ENCODE results near the gene PPP1R16B. TPM values are rescaled to one million over a fixed set of nuclear protein-coding genes. Genes with fewer than 3 reads are reported as not detected.

The PPP1R16B gene
- total RNA-seq, 4 donors from 2014 or later, result 0.99 to 6.7 (median 3.6) TPM

DNA sequence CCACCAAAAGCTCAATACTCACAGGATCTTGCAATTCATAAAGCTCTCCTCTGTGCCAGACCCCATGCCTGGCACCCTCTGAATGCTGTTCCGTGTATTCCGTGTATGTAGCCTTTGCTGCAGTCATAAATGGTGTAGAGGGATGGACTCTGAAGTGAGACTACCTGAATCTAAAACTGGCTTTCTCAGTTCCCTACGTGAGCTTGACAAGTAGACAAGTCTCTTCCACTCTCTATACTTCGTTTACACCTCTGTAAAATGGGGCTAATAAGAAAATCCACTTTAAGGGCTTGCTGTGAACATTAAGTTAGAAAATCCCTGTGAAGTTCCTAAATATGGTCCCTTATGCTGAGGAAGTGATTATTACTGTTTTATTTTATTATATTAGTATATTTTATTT lies 31.5 kb downstream of the PPP1R16B start:
- TF ChIP-seq CTCF (IDR thresholded peaks at IDR 0.05) (no peak), POLR2A (IDR thresholded peaks at IDR 0.05) (no peak)
- Histone ChIP-seq H3K4me3 (no peak overlapping the region), H3K27me3 (peaks cover 0 to 17% (median 0%) of the 10 kb centered on the region in 4 donors), H3K9me3 (no peaks in the 10 kb centered on the region), H3K4me1 (peaks cover 0 to 5% (median 0%) of the 10 kb centered on the region in 3 donors), H3K36me3 (no peaks in the 10 kb centered on the region), H3K27ac (no peak overlapping the region)
- 66 to 76% methylated on average over 4 of the region's 4 CpGs for WGBS, 2 donors
- no peak for DNase-seq
- intact Hi-C loops (cut with DNase I), result no loop called here

DNA sequence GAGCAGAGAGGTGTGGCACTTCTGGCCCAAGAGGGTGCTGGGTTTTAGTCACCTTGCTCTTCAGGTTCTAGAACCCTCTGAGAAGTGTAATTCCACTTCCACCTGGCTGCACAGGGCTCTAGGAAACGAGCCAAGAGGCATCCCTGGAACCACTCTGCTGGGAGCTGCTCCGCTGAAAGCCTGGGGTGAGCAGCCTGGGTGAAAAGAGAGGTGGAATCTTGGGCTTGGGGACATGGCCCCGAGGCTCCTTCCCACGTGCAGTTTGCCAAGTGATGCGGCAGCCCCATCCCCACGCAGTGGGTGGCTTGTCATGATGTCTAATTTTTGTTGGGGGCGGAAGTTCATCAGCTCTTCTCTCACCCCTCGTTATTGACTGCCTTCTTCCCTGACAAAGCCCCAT lies 32.8 kb downstream of the PPP1R16B start:
- DNase-seq, result no peak
- 87 to 90% methylated on average over 4 to 5 of the region's 8 CpGs for WGBS, 2 donors
- H3K4me3 ChIP-seq, result no peak overlapping the region
- intact Hi-C loops (cut with DNase I), result no loop called here
- no peak for TF ChIP-seq CTCF (IDR thresholded peaks at IDR 0.05)
- no peak for TF ChIP-seq POLR2A (IDR thresholded peaks at IDR 0.05)
- no peaks in the 10 kb centered on the region for H3K9me3 ChIP-seq
- H3K27me3 ChIP-seq, result peaks cover 0 to 17% (median 0%) of the 10 kb centered on the region in 4 donors
- no peak overlapping the region for H3K27ac ChIP-seq
- no peaks in the 10 kb centered on the region for H3K36me3 ChIP-seq
- peaks cover 0 to 14% (median 0%) of the 10 kb centered on the region in 3 donors for H3K4me1 ChIP-seq

DNA sequence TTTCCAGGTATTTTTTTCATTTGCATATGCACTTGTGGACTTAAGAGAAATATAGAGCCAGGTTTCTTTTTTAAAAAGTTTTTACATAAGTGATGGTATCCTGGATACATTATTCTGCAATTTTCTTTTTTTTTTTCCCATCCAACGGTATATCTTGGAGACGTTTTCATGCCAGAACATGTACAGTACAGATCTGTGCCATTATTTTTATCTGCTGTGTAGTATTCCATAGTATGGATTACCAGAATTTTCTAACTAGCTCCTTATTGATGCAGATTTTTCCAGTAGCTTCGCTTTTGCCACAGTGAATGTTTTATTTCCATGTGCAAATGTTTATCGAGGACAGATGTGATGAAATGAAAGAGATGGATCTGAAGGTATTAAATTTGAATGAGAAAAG lies 34.1 kb downstream of the PPP1R16B start:
- 80 to 82% methylated on average over 4 of the region's 4 CpGs for WGBS, 2 donors
- H3K27ac ChIP-seq, result no peak overlapping the region

DNA sequence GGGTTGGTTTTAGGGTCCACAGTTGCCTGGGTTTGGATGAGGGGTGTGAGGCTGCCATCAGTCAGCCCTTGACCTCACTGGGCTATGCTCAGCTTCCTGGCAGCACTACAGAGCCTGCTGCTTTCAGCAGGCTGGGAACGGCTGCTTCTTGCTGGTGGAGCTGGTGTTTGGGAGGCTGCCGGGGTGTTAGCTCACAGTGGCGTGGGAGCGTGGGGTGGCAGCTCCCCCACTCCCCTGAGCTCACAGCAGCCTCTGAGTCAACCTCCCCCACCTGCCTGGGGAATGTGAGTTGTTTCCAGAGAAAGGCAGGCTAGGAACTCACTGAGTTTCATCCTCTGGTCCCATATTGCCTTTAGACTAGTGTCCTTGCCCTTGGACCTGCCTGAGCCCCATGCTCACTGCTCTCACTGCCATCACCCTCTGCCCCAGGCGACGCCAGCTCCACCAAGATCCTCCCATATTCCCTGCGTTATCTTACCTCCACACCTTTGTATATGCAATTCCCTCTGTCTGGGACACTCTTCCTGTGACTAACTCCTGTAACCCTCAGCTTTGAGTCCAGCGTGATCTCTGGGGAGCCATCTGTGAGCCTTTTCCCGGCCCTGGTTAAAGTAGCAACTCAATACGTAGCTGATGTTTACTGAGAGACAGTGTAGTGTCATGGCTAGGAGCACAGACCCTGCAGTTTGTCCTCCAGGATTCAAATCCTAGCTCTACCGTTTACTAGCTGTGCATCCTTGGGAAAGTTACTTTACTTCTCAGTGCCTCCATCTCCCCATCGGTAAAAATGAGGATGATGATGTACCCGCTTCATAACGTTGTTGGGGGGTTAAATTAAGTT lies 34.8 kb downstream of the PPP1R16B start:
- H3K27me3 ChIP-seq, result peaks cover 0 to 24% (median 0%) of the 10 kb centered on the region in 4 donors
- H3K4me3 ChIP-seq, result no peak overlapping the region
- TF ChIP-seq POLR2A (IDR thresholded peaks at IDR 0.05) (no peak), CTCF (IDR thresholded peaks at IDR 0.05) (no peak)
- intact Hi-C loops (cut with DNase I), result no loop called here
- 70 to 83% methylated on average over 10 of the region's 14 CpGs for WGBS, 2 donors
- H3K27ac ChIP-seq, result peak overlapping the region in 3 of 4 donors; percentile 22 to 52 (median 23)
- peaks cover 0 to 14% (median 0%) of the 10 kb centered on the region in 3 donors for H3K4me1 ChIP-seq
- no peaks in the 10 kb centered on the region for H3K9me3 ChIP-seq
- no peaks in the 10 kb centered on the region for H3K36me3 ChIP-seq
- no peak for DNase-seq

More for the DNA sequence above, 34.1 kb downstream of the PPP1R16B start:
- Histone ChIP-seq H3K4me3 (no peak overlapping the region), H3K27me3 (peaks cover 0 to 17% (median 0%) of the 10 kb centered on the region in 4 donors), H3K9me3 (no peaks in the 10 kb centered on the region), H3K4me1 (peaks cover 0 to 14% (median 0%) of the 10 kb centered on the region in 3 donors), H3K36me3 (no peaks in the 10 kb centered on the region)
- intact Hi-C loops (cut with DNase I), result no loop called here
- no peak for DNase-seq
- TF ChIP-seq POLR2A (IDR thresholded peaks at IDR 0.05) (no peak), CTCF (IDR thresholded peaks at IDR 0.05) (no peak)

GRCh38 chr20:38840894-38841470 lies 35.5 kb downstream of the PPP1R16B start:
- WGBS, 2 donors, result 72 to 78% methylated on average over 7 to 8 of the region's 8 CpGs
- Histone ChIP-seq H3K9me3 (no peaks in the 10 kb centered on the region), H3K27me3 (peaks cover 0 to 26% (median 0%) of the 10 kb centered on the region in 4 donors), H3K4me3 (no peak overlapping the region), H3K36me3 (no peaks in the 10 kb centered on the region), H3K4me1 (peaks cover 0 to 14% (median 0%) of the 10 kb centered on the region in 3 donors), H3K27ac (peak overlapping the region in 2 of 4 donors; percentile 22 to 52)
- TF ChIP-seq POLR2A (IDR thresholded peaks at IDR 0.05) (no peak), CTCF (IDR thresholded peaks at IDR 0.05) (no peak)
- intact Hi-C loops (cut with DNase I), result no loop called here
- no peak for DNase-seq
